HUES64 (cell line): ENCODE results near the gene EEF1G.
"Not testable (repeated sequence)": the region's sequence is repeated elsewhere in the genome, so short reads cannot be mapped to it uniquely, and the experiment has no call there.

Experiments used
- H3K27ac ChIP-seq: 2 replicates; pipeline ENCODE4 v1.7.0; 2013; ENCODE audit warnings: low read depth, low read length, inconsistent platforms
- H3K27me3 ChIP-seq: 2 replicates; pipeline ENCODE4 v1.6.1; 2013; ENCODE audit warnings: mild to moderate bottlenecking, low read length; ENCODE audit not compliant: insufficient read depth
- H3K36me3 ChIP-seq: 2 replicates; pipeline ENCODE4 v1.6.1; 2013; ENCODE audit warnings: mild to moderate bottlenecking, low read length; ENCODE audit not compliant: insufficient read depth
- H3K4me1 ChIP-seq: 2 replicates; pipeline ENCODE4 v1.6.1; 2013; ENCODE audit warnings: mild to moderate bottlenecking, low read length, moderate library complexity; ENCODE audit not compliant: insufficient read depth
- H3K4me3 ChIP-seq: 2 replicates; pipeline ENCODE4 v1.5.1; 2013; ENCODE audit warnings: mild to moderate bottlenecking, low read length, moderate library complexity
- H3K9ac ChIP-seq: 2 replicates; pipeline ENCODE4 v1.6.1; 2013; ENCODE audit warnings: mild to moderate bottlenecking, low read depth, low read length
- H3K9me3 ChIP-seq: 2 replicates; pipeline ENCODE4 v1.6.1; 2013; ENCODE audit warnings: low read depth, low read length; ENCODE audit not compliant: insufficient read depth
- WGBS: fragments of 150-250, 120-280 bp; methylation state at CpG from one replicate; pipeline ENCODE4 v1.1.7; 2013; ENCODE audit warnings: missing lambda C conversion rate; 5-methylcytosine and 5-hydroxymethylcytosine counted together

The EEF1G gene

DNA sequence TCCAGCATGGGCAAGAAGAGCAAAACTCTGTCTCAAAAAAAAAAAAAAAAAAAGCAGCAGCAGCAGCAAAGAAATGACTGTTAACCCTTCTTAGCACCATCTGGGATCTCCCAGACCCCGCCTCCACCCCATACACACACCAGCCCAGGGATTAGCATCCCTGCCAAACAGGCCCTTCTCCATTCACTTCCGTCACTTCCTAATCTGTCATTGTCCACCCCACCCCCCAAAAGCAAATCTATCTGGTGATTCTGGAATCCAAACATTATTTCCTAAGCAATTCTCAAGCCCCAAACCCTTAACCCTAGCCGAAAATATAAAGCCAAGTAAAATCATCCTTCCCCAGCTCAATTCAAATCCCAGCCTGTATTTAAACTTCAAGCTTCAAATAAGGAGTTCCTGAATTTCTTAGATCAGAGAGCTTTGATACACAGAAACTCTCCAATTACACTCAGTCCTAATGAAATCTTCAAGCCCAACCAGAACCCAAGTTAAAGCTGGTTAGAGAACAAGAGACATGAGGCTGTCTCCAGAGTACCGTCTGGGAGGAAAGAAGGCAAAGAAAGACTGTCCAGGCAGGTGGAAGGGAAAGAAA lies 21.1 kb downstream of the EEF1G start:
- Histone ChIP-seq H3K9ac (peak overlapping the region; percentile 47; the same call in 1 of the 2 replicates), H3K4me1 (peaks cover 51% of the 10 kb centered on the region)

DNA sequence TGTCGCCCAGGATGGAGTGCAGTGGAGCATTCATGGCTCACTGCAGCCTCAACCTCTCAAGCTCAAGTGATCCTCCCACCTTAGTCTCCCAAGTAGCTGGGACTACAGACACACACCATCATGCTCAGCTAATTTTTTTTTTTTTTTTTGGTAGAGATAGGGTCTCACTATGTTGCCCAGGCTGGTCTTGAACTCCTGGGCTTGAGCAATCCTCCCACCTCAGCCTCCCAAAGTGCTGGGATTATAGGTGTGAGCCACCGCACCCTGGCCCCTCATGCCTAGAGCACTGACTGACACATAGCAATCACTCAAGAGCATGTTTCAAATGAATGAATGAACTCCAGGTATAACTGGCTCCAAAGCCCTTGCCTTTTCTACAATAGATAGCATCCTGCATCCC lies 23.2 kb downstream of the EEF1G start:
- peaks cover 37% of the 10 kb centered on the region for H3K27me3 ChIP-seq
- 93% methylated on average over 2 of the region's 2 CpGs for WGBS
- not testable (repeated sequence) for H3K9me3 ChIP-seq, H3K36me3 ChIP-seq, H3K4me3 ChIP-seq, H3K27ac ChIP-seq, H3K9ac ChIP-seq
- peaks cover 35% of the 10 kb centered on the region for H3K4me1 ChIP-seq

More for the DNA sequence above, 21.1 kb downstream of the EEF1G start:
- 54% methylated on average over 4 of the region's 4 CpGs for WGBS
- H3K9me3 ChIP-seq, result no peaks in the 10 kb centered on the region
- peak overlapping the region; percentile 85 for H3K27ac ChIP-seq
- peaks cover 7% of the 10 kb centered on the region for H3K36me3 ChIP-seq
- H3K4me3 ChIP-seq, result peak overlapping the region; percentile 26
- peaks cover 16% of the 10 kb centered on the region for H3K27me3 ChIP-seq

DNA sequence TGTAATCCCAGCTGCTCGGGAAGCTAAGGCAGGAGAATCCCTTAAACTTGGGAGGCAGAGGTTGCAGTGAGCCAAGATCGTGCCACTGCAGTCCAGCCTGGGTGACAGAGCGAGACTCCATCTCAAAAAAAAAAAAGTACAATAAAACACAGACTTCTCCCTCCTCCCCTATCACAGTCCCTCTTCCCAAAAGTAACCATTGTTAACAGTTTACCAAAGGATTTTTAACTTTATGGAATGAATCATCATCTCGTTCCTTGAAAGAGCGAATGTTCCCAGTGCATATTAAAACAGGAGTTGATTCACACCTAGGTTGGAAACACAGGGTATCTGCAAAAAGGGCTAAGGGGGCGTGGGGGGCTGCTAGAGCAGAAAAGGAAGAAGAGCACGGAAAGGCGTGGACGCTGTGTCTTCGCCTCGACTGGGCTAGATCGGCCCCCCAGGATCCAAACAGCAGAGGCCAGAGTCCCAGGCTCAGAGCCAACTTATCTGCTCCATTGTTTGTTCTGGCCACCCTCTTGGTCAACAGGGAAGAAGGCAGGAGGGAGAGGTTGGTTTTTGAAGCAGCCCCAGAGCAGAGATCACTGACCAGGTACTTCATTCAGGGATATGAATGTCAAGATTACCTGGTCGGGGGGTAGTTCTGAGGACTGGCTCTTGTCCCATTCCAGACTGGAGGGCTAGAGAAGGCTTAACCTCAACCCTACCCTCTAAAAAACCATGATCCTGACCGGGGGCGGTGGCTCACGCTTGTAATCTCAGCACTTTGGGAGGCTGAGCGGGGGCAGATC lies 25.0 kb downstream of the EEF1G start:
- H3K27me3 ChIP-seq, result peaks cover 54% of the 10 kb centered on the region
- WGBS, result 87% methylated on average over 17 of the region's 17 CpGs
- no peak overlapping the region for H3K27ac ChIP-seq
- no peak overlapping the region for H3K4me3 ChIP-seq
- no peak overlapping the region for H3K9ac ChIP-seq
- peaks cover 29% of the 10 kb centered on the region for H3K4me1 ChIP-seq
- H3K36me3 ChIP-seq, result no peaks in the 10 kb centered on the region
- H3K9me3 ChIP-seq, result no peaks in the 10 kb centered on the region

DNA sequence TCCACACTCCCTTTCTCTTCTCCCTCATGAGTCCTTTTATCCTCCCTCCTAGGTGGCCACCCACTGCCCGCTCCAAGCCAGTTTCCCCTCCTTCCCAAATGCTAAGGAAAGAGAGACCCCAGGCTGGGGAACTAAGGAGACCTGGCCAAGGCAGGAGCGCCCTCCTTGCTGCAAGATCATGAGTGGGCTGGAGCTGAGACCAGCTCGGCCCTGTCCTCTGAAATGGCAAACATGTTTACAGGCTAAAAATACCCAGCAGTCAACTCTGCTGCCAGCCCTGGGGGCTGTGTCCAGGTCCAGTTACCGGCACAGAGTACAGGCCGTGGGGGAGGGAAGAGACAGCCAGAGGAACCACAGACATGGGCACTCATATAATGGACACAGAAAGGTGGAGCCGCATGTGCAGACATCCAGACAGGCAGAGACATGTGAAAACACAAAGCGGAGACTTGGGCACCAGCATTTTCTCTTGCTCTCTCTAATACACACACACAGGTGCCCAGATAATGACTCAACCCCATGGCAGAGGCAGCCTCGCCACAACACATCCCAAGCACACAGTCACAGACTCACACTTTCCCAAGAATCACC lies 25.9 kb downstream of the EEF1G start:
- Histone ChIP-seq H3K27ac (no peak overlapping the region), H3K4me1 (peaks cover 21% of the 10 kb centered on the region), H3K27me3 (peaks cover 64% of the 10 kb centered on the region), H3K9ac (no peak overlapping the region), H3K4me3 (peak overlapping the region; percentile 49), H3K9me3 (no peaks in the 10 kb centered on the region), H3K36me3 (no peaks in the 10 kb centered on the region)
- 57% methylated on average over 8 of the region's 8 CpGs for WGBS

DNA sequence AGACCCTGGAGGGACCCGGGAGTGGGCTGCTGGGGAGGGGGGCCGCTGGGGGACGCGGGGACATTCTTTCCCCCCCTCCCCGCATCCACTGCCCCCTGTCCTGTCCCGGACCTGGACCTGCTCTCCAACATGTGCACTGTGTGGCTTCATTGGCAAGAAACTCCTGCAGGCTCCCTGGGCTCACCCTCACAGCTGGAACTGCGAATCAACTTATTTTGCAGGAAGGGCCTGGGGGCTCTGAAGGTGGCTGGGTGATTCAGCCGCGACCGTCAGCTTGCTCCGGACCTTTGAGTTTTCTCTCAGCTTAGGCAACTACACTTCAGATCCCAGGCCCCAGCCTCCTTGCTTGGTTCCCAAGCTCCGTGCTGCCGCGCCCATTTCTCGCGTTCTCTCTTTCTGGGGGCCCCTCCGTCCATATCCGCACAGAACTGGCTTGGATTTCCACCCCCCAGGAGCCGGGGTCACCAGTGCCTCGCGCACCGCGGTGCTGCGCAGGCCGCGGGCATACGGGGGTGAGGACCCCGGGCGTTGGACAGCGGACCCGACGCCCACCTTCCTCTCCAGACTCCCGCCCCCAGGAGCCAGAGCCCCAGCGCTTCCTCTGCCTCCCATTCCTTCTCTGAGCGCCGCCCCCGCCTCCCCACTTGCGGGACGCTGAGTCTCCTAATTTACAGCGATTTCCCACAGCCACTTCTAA lies 26.6 kb downstream of the EEF1G start:
- under 1% methylated on average over 40 of the region's 40 CpGs for WGBS
- peaks cover 18% of the 10 kb centered on the region for H3K4me1 ChIP-seq
- no peaks in the 10 kb centered on the region for H3K9me3 ChIP-seq
- H3K9ac ChIP-seq, result no peak overlapping the region; the same call in 1 of the 2 replicates
- no peaks in the 10 kb centered on the region for H3K36me3 ChIP-seq
- H3K27ac ChIP-seq, result no peak overlapping the region
- peak overlapping the region; percentile 49 for H3K4me3 ChIP-seq
- H3K27me3 ChIP-seq, result peaks cover 68% of the 10 kb centered on the region

DNA sequence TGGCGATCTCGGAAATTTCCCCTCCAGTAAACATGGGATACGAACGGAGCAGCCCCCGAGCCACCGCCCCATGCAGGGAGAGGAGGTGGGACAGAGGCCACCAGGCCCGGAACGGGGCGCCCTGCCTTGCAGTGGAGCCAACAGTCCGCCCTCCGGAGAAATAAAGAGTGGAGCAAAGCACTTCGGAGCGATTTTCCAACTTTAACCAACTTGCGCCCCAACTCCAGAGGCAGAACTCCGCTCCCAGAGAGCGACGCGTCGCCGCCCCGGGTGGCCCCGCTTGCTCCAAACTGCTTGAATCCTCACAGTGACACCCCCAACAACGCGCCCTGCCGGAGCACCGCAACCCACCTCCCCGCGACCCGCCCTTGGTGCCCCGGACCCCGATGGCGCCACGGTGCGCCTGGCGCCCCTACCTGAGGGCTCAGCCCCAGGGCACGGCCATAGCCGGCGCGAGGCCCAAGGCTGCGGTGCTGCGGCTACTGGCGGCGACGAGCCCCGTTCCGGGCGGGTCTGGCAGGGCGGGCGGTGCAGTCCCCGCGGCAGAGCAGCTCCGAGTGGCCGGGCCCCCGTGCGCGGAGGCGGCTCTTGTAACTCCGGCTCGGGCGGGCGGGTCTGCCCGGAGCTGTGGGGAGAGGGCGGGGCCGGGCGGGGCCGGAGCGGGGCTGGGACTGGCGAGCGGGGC lies 27.3 kb downstream of the EEF1G start, which contains the start of gene AHNAK:
Gene AHNAK, minus strand, starts transcription at position 563 of the 685 bp plus-strand sequence. CDS start 10,708 bp downstream, outside the sequence.
- Histone ChIP-seq H3K36me3 (no peaks in the 10 kb centered on the region), H3K4me1 (peaks cover 13% of the 10 kb centered on the region), H3K9ac (peak within 1 kb of the TSS; percentile 53), H3K9me3 (no peaks in the 10 kb centered on the region), H3K27me3 (peaks cover 68% of the 10 kb centered on the region), H3K27ac (peak within 1 kb of the TSS; percentile 21; the same call in 1 of the 2 replicates), H3K4me3 (peak within 1 kb of the TSS; percentile 77)
- WGBS, result under 1% methylated on average over 69 of the region's 69 CpGs

DNA sequence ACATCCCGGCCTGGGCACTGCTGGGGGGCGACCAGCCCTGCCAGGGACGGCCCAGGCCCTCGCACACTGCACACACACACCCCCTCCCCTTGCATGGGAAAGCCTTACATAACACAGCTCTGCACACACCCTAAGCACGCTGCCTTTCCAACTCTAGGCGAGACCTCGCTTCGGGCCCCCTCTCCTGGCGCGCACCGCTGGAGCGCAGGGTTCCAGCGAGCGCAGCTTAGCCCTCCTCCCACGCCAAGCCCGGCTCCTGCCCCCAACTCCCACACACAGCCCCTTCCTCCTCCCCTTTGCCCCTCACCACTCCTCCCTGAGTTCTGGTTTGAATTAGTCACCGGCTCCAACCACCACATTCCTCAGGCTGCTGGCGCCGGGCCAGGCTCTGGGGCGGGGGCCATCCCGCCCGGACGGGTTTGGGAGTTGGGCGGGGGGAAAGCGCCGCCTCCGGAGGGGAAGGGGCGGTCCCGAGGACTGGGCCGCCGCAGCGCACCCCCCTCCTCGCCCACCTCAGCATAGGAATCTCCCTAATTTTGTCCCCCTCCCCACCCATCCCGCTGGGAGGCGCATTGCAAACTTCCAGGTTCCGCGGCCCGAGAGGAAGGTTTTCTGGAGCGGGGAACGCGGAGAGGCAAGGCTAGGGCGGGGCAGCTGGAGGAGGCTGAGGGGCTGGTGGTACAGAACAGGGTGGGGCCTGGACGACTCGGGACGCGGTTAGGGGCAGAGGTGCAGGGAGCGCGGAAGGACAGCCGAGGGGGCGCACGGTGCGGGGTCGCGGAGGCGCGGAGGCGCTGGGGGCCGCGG lies 28.1 kb downstream of the EEF1G start:
- Histone ChIP-seq H3K27me3 (peaks cover 68% of the 10 kb centered on the region), H3K36me3 (no peaks in the 10 kb centered on the region), H3K9ac (peak overlapping the region; percentile 53), H3K4me1 (peaks cover 12% of the 10 kb centered on the region), H3K27ac (peak overlapping the region; percentile 21; the same call in 1 of the 2 replicates), H3K9me3 (no peaks in the 10 kb centered on the region), H3K4me3 (peak overlapping the region; percentile 77)
- WGBS, result under 1% methylated on average over 58 of the region's 59 CpGs

DNA sequence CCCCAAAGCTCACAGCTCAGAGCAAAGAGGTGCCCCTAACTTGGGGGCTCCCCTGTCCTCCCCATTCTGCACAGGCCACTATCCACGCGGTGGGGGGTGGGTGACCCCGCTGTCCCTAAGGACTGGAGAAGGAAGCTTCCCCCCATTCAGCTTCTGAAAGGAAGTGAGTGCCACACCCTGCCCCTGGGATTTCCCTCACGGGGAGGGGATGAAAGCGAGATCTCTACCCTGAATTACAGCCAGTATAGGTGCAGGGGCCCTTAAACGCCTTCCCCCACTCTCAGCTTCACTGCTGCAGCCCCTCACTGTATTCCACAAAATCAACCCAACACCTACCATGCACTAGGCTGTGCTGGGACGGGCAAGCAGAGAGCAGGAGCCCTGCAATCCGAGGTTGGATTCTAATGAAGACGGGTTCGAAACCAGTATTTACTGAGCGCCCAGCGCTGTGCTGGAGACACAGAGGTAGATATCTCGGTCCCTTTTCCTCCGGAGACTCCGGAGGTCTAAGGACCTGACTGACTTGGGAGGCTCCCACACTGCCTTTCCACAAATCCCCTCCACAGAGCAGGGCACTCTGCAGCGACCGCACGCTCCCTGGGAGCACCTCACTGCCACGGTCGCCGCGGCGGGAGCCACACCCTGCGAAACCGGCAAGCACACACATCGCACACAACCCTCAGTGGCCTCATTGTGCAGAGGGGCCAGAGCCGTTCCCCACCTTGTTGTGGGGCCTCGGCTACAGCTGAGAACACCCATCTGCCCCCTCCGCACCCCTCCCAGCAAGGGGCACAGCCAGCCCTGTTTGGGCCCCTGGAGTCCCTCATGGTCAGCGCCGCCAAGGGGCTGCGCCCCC lies 28.9 kb downstream of the EEF1G start:
- 0 out of 2 replicates have a peak overlapping the region, but pooled peaks have one; percentile 20 for H3K27ac ChIP-seq
- no peaks in the 10 kb centered on the region for H3K9me3 ChIP-seq
- peaks cover 12% of the 10 kb centered on the region for H3K4me1 ChIP-seq
- 3% methylated on average over 32 of the region's 32 CpGs for WGBS
- no peaks in the 10 kb centered on the region for H3K36me3 ChIP-seq
- H3K4me3 ChIP-seq, result peak overlapping the region; percentile 77
- H3K9ac ChIP-seq, result peak overlapping the region; percentile 53
- H3K27me3 ChIP-seq, result peaks cover 68% of the 10 kb centered on the region

DNA sequence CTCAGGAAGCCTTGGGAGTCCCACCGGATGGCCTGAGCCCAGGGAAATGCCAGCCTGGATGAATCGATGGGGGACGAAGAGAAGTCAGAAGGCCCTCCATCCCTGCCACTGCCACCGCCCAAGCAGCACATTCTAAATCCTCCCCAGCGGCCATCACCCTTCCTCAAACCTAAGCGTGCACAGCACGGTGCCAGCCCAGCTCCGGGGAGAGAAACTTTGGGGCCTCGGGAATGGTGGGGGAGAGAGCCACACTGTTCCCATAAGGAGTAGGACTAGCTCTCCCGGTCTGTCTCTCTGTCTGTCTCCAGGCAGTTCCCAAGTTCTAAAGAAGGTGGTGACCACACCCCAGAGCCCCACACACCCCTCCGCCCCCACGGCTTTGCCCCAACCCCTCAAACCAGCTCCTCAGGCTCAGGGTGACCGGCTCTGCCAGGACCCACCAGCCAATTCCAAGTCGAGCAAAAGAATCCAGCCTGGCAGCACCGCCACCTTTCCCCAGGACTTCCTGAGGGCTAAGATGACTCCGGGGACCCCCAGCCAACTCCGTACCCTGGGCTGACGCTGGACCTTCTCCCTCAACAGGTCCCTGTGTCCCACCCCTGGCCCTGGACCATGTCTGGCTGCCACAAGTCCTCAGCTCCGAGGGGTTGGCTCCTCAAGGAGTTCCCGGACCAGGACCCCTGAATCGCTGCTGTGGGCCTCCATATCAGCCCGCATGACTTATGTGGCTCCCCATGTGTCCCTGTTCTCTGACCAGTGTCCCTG lies 29.8 kb downstream of the EEF1G start:
- peak overlapping the region; percentile 77 for H3K4me3 ChIP-seq
- peaks cover 65% of the 10 kb centered on the region for H3K27me3 ChIP-seq
- WGBS, result 48% methylated on average over 22 of the region's 22 CpGs
- H3K4me1 ChIP-seq, result peaks cover 15% of the 10 kb centered on the region
- H3K27ac ChIP-seq, result no peak overlapping the region
- no peaks in the 10 kb centered on the region for H3K36me3 ChIP-seq
- H3K9me3 ChIP-seq, result no peaks in the 10 kb centered on the region
- H3K9ac ChIP-seq, result no peak overlapping the region
